HG02763 (cell line): ENCODE results near the gene ITGA2.
"Not testable (repeated sequence)": the region's sequence is repeated elsewhere in the genome, so short reads cannot be mapped to it uniquely, and the experiment has no call there.

Experiments
- ATAC-seq: cut with Tn5 transposase; IDR thresholded peaks from one replicate; pipeline ENCODE4 v1.9.1; 2021; ENCODE audit warnings: mild to moderate bottlenecking, moderate library complexity; ENCODE audit not compliant: unreplicated experiment

ITGA2 gene

GRCh38 chr5:52989025-52989780 lies at the start of gene ITGA2:
Gene ITGA2, plus strand, starts transcription at chr5:52989352. Its CDS starts 117 bp downstream, at chr5:52989469.
- ATAC-seq = peak; percentile 63

- no peak for ATAC-seq
Measured at GRCh38 chr5:52943285-52943684, 45.9 kb upstream of the ITGA2 start.

- no peak for ATAC-seq
Measured at GRCh38 chr5:52943808-52944207, 45.3 kb upstream of the ITGA2 start.

- ATAC-seq = no peak
Measured at GRCh38 chr5:52945040-52945439, 44.1 kb upstream of the ITGA2 start.

- ATAC-seq = no peak
Measured at GRCh38 chr5:52947208-52947607, 41.9 kb upstream of the ITGA2 start.

- no peak for ATAC-seq
Measured at GRCh38 chr5:52947851-52948250, 41.3 kb upstream of the ITGA2 start.

- peak; percentile 98 for ATAC-seq
Measured at GRCh38 chr5:52948418-52949076, 40.6 kb upstream of the ITGA2 start.

- ATAC-seq = no peak
Measured at GRCh38 chr5:52950686-52951085, 38.5 kb upstream of the ITGA2 start.

GRCh38 chr5:52952483-52952882 lies 36.7 kb upstream of the ITGA2 start:
- ATAC-seq = no peak

- no peak for ATAC-seq
Measured at GRCh38 chr5:52956014-52956413, 33.1 kb upstream of the ITGA2 start.

GRCh38 chr5:52956915-52957747 lies 32.0 kb upstream of the ITGA2 start:
- peak; percentile 67 for ATAC-seq

- no peak for ATAC-seq
Measured at GRCh38 chr5:52961274-52961681, 27.9 kb upstream of the ITGA2 start.

- ATAC-seq = no peak
Measured at GRCh38 chr5:52963636-52964035, 25.5 kb upstream of the ITGA2 start.

- ATAC-seq = no peak
Measured at GRCh38 chr5:52964138-52964537, 25.0 kb upstream of the ITGA2 start.

- not testable (repeated sequence) for ATAC-seq
Measured at GRCh38 chr5:52976157-52976556, 13.0 kb upstream of the ITGA2 start.

GRCh38 chr5:52977264-52977897 lies 11.8 kb upstream of the ITGA2 start:
- ATAC-seq = no peak

- ATAC-seq = no peak
Measured at GRCh38 chr5:52981507-52981906, 7.6 kb upstream of the ITGA2 start.

GRCh38 chr5:52983731-52984636 lies 5.2 kb upstream of the ITGA2 start:
- ATAC-seq = no peak

- no peak for ATAC-seq
Measured at GRCh38 chr5:52985306-52985705, 3.8 kb upstream of the ITGA2 start.

- no peak for ATAC-seq
Measured at GRCh38 chr5:52987711-52988331, 1.3 kb upstream of the ITGA2 start.
